AG04450 (cell line): ENCODE measurements around the gene FASN. TPM values are rescaled to one million over a fixed set of nuclear protein-coding genes. Genes with fewer than 3 reads are reported as not detected.

Source experiments
- CTCF ChIA-PET: fragments of 300-600, 350-600 bp; formaldehyde crosslinking; extraction: SDS; loops from one replicate; lab custom pipeline; 2022; ENCODE audit warnings: antibody characterized with exemption, inconsistent platforms; lab: Charles Lee
- POLR2A ChIA-PET: fragments of 350-600 bp; formaldehyde crosslinking; extraction: SDS; loops from one replicate; lab custom pipeline; 2021; ENCODE audit warnings: antibody characterized with exemption, inconsistent platforms; lab: Yijun Ruan, JAX
- DNase-seq: peaks from one replicate; pipeline ENCODE4 v3.0.0-alpha.2; 2011; ENCODE audit warnings: low read depth, low spot score
- H3K27ac ChIP-seq: one replicate; pipeline ENCODE4 v1.5.1; 2012; ENCODE audit warnings: low read depth, low read length, control low read depth
- H3K27me3 ChIP-seq: one replicate; pipeline ENCODE4 v1.6.0; 2012; ENCODE audit warnings: low read length; ENCODE audit not compliant: control insufficient read depth, insufficient read depth
- H3K4me3 ChIP-seq: 2 replicates; pipeline ENCODE4 v1.5.1; 2011; ENCODE audit warnings: mild to moderate bottlenecking, low read depth, low read length, control low read depth
- H3K9me3 ChIP-seq: 2 replicates; pipeline ENCODE4 v1.5.1; 2012; ENCODE audit warnings: low read length; ENCODE audit not compliant: control insufficient read depth, insufficient read depth
- polyA plus RNA-seq: library from polyadenylated mRNA; depleted of rRNA; stranded (reverse); fragments of >200 nt; gene quantifications from 2 replicates; pipeline ENCODE4 v1.2.3, GENCODE V29; 2011
- TF ChIP-seq, protein P1 (sequence below): IDR thresholded peaks from 2 replicates; pipeline ENCODE4 v1.5.1; 2011; ENCODE audit warnings: low read depth, low read length, control low read depth, inconsistent platforms

FASN gene
- polyA plus RNA-seq, 1 experiment, result 6.2 TPM

DNA sequence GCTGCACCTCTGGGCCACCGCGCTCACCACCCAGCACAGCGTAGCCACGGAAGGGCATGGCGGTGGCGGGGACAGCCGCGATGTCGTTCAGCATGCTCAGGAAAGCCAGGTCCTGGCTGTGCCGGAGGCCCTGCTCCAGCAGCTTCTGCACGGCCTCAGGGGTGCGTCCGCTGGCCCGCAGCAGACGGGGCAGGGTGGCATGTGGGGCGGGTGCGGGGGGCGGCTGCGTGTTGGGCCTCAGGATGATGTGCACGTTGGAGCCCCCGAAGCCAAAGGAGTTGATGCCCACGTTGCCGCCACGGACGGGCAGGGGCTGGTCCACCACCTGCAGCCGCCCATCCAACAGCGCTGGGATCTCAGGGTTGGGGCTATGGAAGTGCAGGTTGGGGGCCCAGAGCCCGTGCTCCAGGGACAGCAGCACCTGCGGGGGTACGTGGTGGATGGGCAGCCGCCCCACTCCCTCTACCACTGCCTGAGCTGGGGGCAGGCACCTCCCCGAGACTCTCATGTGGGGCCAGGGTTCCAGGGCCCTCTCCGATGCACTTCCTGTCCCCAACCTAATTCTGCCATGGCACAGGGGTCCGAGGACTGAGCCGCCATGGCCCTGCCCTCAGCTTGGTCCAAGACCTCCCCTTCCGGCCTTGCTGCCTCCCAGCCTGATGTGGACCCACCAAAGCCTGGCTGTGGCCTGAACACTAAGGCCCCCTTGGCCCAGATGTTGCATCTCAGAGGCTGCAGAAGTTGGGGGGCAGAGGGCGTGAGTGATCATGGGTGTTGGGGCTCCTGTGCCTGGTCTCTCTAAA lies 6.6 kb downstream of the FASN start:
- CTCF ChIA-PET, result no interaction called here
- TF ChIP-seq, protein P1, sequence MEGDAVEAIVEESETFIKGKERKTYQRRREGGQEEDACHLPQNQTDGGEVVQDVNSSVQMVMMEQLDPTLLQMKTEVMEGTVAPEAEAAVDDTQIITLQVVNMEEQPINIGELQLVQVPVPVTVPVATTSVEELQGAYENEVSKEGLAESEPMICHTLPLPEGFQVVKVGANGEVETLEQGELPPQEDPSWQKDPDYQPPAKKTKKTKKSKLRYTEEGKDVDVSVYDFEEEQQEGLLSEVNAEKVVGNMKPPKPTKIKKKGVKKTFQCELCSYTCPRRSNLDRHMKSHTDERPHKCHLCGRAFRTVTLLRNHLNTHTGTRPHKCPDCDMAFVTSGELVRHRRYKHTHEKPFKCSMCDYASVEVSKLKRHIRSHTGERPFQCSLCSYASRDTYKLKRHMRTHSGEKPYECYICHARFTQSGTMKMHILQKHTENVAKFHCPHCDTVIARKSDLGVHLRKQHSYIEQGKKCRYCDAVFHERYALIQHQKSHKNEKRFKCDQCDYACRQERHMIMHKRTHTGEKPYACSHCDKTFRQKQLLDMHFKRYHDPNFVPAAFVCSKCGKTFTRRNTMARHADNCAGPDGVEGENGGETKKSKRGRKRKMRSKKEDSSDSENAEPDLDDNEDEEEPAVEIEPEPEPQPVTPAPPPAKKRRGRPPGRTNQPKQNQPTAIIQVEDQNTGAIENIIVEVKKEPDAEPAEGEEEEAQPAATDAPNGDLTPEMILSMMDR, result no peak
- Histone ChIP-seq H3K27ac (no peak overlapping the region), H3K9me3 (no peaks in the 10 kb centered on the region; the same call in 1 of the 2 replicates), H3K4me3 (no peak overlapping the region), H3K27me3 (no peaks in the 10 kb centered on the region)
- POLR2A ChIA-PET, result no interaction called here
- no peak for DNase-seq

DNA sequence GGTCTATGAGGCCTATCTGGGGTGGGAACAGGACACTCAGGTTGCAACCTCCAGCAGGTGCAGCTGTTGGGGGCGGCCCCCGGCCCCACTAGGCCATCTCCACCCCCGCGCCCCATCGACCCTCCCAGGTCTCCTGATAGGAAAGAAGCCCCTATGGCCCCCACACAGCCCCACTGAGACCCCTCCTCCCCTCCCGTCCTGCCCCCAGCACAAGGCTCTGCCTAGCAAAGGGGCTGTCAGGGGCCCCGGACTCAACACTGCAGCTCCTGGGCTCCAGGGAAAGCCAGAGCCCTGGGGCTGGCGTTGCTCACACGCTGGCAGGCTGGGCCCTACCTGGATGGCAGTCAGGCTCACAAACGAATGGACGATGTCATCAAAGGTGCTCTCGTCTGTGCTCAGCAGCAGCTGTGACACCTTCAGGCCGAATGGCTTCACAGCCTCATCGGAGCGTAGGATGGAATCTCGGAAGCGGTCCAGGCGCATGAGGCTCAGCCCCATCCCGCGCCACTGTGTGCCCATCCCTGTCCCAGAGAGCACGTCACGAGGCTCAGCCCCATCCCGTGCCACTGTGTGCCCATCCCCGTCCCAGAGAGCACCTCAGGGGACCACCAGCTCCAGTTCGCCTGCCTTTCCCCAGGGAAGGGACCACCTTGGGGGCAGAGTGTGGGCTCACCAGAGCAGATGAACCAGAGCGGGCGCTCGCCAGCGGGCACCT lies 7.3 kb downstream of the FASN start:
- Histone ChIP-seq H3K4me3 (no peak overlapping the region), H3K27me3 (no peaks in the 10 kb centered on the region), H3K9me3 (no peaks in the 10 kb centered on the region; the same call in 1 of the 2 replicates), H3K27ac (no peak overlapping the region)
- POLR2A ChIA-PET, result no interaction called here
- TF ChIP-seq, protein P1, result no peak
- no peak for DNase-seq
- CTCF ChIA-PET, result no interaction called here

DNA sequence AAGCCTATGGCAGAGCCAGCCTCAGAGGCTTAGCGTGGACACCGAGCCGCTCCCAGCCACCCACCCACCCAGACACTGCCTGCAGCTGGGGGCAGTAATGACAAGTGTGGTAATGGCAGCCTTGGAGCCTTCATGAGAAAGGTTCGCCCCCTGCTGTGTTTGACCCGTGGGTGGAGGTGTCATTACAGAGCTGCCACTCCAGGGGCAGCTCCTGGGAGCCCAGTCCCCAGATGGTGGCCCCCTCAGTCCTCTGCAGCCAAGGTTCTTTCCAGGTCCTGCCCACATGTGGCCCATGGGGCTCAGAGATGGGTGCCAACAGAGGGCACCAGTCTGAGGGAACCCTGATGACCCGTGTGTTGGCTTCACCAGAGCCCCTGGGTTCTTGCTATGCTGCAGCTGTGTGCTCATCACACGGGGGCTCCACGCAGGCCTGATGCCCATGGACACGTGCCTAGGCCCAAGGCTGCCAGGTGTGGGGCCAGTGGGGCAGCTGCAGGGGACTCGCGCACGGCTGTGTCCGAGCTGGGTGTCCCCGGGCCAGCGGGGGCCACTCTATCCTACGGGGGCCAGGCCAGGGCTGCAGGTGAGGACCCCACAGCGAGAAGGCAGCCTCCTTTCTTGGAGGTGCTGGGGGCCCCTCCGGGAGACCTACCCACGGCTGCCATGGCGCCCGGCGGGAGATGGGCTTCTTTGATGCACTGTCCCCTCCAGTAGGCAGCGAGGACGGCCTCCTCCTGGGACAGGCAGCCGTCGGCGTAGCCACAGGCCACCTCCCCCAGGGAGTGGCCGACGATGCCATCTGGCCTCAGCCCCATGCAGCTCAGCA lies 8.1 kb downstream of the FASN start:
- DNase-seq, result no peak
- H3K4me3 ChIP-seq, result no peak overlapping the region
- ChIA-PET POLR2A (no interaction called here), CTCF (no interaction called here)
- TF ChIP-seq, protein P1, result no peak
- no peaks in the 10 kb centered on the region for H3K27me3 ChIP-seq
- H3K27ac ChIP-seq, result no peak overlapping the region
- H3K9me3 ChIP-seq, result no peaks in the 10 kb centered on the region; the same call in 1 of the 2 replicates

DNA sequence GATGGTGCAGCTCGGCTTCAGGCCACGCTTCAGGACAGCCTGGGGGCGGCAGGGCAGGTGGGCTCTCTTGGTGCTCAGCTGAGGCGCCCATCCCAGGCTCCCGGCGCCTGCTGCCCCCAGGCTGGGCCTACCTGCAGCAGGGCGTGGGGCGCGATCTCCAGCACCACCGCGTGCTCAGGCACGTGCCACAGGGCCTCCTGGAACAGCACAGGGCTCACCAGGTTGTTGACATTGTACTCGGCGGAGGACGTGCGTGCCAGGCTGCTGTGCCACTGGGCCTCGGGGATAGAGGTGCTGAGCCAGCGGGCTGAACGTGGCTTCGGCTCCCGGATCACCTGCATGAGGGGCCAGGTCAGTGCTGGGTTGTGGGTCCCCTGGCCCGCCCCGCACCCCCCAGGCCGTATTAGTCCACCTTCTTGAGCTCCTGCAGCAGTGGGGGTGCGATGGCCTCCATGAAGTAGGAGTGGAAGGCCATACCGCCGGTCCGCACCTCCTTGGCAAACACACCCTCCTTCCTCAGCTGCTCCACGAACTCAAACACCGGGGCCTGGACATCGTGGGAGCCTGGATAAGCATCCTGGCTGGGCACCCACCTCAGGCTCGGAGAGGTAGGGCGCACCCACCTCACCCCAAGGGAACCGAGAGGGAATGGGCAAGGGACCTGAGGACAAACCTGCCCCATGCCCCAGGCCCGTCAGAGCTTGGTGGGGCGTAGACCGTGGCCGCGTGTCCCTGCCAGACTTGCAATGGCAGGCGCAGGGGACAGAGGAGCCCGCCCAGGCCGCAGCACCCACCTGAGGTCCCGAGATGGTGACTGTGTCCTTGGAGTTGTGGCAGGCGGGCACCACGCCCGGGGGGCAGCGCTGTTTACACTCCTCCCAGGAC lies 9.0 kb downstream of the FASN start:
- H3K27me3 ChIP-seq, result no peaks in the 10 kb centered on the region
- H3K9me3 ChIP-seq, result no peaks in the 10 kb centered on the region; the same call in 1 of the 2 replicates
- no peak overlapping the region for H3K4me3 ChIP-seq
- TF ChIP-seq, protein P1, result no peak
- no peak for DNase-seq
- ChIA-PET CTCF (no interaction called here), POLR2A (interaction anchor here (1.0 kb wide), 1 partner anchor 9 kb away, joined by 4 read pairs; the partner anchor contains the start of gene FASN)
- H3K27ac ChIP-seq, result no peak overlapping the region
